SJSA1 (cell line): ENCODE results near the gene HYCC1. TPM values are rescaled to one million over a fixed set of nuclear protein-coding genes. Genes with fewer than 3 reads are reported as not detected.
"Not testable (repeated sequence)": the region's sequence is repeated elsewhere in the genome, so short reads cannot be mapped to it uniquely, and the experiment has no call there.

Source experiments
- DNase-seq, 2 experiments: peaks; one replicate each; pipeline ENCODE4 v3.0.0-alpha.2; 2015 to 2020; ENCODE audit warnings: low spot score in 2 of 2, low read depth in 1 of 2
- H3K27ac ChIP-seq: fragments of 250-450 bp; sonication (Bioruptor Pico); 2 replicates; pipeline ENCODE4 v1.5.1; 2020; ENCODE audit warnings: mild to moderate bottlenecking, moderate library complexity
- H3K27me3 ChIP-seq: fragments of 250-450 bp; sonication (Bioruptor Pico); replicated peaks from 2 replicates; pipeline ENCODE4 v1.5.1; 2020; ENCODE audit warnings: mild to moderate bottlenecking, moderate library complexity
- H3K36me3 ChIP-seq: fragments of 250-450 bp; sonication (Bioruptor Pico); 2 replicates; pipeline ENCODE4 v1.5.1; 2020; ENCODE audit warnings: mild to moderate bottlenecking
- H3K4me1 ChIP-seq: fragments of 250-450 bp; sonication (Bioruptor Pico); replicated peaks from 2 replicates; pipeline ENCODE4 v1.6.1; 2021; ENCODE audit warnings: mild to moderate bottlenecking
- H3K4me3 ChIP-seq: fragments of 250-450 bp; sonication (Bioruptor Pico); 2 replicates; pipeline ENCODE4 v1.5.1; 2020; ENCODE audit warnings: mild to moderate bottlenecking
- H3K9me3 ChIP-seq: fragments of 250-450 bp; sonication (Bioruptor Pico); replicated peaks from 2 replicates; pipeline ENCODE4 v1.5.1; 2020; ENCODE audit warnings: mild to moderate bottlenecking
- total RNA-seq: library from RNA; depleted of rRNA; stranded (reverse); fragments of >200 nt; shearing (Covaris generic); gene quantifications from 2 replicates; pipeline ENCODE4 v1.2.3, GENCODE V29; 2014; rRNA removed

HYCC1 gene
- total RNA-seq, 1 experiment from 2014 or later = 70.4 TPM

DNA sequence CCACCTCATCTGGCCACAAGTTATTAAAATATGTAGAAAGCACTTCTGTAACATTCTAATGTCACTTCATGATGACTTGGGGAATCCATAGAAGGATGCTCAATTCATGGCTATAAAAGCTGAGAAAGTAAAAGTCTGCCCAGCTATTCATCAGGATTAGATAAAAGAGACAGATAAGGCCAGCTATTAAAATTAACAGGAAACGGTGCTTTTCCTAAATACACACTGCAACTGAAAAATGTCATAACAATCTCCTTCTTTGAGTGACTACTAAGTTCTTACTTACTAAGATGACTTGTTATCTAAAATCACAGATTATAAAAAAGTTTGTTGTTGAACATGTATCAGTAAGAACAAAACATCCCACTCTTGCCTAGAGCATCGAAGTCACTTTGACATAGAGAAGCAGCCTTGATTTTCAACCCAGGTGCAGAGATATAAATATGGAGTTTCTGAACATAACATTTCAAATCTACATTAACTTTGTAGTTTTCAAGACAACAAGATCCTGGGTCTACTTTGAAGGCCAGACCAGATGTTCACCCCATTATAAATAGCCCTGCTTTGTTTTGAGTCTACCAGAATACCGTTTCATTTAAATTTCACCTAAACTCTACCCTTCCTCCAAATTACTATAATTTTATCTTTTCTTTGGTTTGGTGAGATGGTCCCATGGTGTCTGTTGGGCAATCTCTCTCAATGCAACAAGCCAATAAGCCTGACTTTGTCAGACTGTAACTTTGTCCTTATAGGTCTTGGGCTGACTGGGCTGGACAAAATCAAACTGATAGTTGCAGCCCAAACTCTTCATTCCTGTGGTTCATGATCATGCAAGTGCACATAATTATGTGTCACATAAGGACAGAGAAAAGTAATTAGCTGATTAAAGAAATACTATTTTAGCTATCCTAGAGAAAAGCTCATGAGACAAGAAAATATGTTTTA, 24.0 kb downstream of the HYCC1 start:
- Histone ChIP-seq H3K4me3 (no peak overlapping the region), H3K27me3 (no peaks in the 10 kb centered on the region), H3K36me3 (peaks cover 15% of the 10 kb centered on the region), H3K4me1 (peaks cover 17% of the 10 kb centered on the region), H3K9me3 (no peaks in the 10 kb centered on the region), H3K27ac (peak overlapping the region; percentile 18)
- DNase-seq = no peak

DNA sequence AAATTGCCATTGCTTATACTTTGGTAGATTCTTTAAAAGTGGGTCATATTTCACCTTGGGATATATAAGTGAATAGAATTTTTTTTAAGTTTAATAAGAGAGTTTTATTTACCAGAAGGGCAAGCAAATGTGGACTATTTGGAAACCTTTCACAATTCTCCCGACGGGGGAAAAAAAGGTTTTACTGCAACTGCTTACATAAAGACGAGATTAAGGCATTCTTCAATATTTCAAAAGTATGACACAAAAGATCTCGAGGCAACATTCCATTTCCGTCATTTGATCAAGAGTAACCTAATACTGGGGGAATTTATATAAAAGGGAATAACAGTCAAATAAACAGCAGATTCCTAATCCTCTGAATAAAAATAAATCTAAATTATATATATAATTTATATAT, 28.5 kb downstream of the HYCC1 start:
- Histone ChIP-seq H3K4me1 (peaks cover 16% of the 10 kb centered on the region), H3K27ac (no peak overlapping the region), H3K27me3 (no peaks in the 10 kb centered on the region), H3K9me3 (no peaks in the 10 kb centered on the region), H3K36me3 (peaks cover 22% of the 10 kb centered on the region), H3K4me3 (no peak overlapping the region)
- no peak for DNase-seq

DNA sequence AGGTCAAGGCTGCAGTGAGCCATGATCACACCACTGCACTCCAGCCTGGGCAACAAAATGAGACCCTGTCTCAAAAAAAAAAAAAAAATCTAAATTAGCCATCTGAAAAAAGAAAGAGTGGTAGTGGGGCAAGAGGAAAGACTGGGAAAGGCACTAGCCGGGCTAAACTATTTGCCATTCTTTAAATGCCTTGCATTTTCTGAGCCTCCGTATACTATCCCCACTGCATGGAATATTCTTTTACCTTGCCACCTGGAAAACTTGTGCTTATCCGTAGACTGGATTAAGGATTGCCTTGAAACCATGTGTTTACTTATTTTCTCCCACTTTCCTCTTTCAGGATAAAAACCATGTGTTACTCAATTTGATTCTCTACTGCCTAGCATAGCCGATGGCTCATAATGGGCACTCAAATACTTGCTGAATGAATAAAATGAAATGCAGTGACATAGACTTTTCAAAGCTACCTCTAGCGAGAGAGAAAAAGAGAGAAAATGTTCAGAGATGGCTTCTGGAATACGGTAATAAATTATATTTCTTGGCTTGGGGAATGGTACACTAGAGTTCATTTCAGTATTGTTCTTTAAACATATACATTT, 30.6 kb downstream of the HYCC1 start:
- DNase-seq = no peak
- no peak overlapping the region for H3K27ac ChIP-seq
- H3K27me3 ChIP-seq = no peaks in the 10 kb centered on the region
- H3K4me3 ChIP-seq = no peak overlapping the region
- peaks cover 14% of the 10 kb centered on the region for H3K4me1 ChIP-seq
- no peaks in the 10 kb centered on the region for H3K9me3 ChIP-seq
- H3K36me3 ChIP-seq = peaks cover 7% of the 10 kb centered on the region

- no peaks in the 10 kb centered on the region for H3K9me3 ChIP-seq
- peak in 1 of 2 experiments; percentile 23 for DNase-seq
- peaks cover 14% of the 10 kb centered on the region for H3K4me1 ChIP-seq
- peaks cover 30% of the 10 kb centered on the region for H3K36me3 ChIP-seq
- H3K4me3 ChIP-seq = no peak overlapping the region
- H3K27ac ChIP-seq = peak overlapping the region; percentile 27
- H3K27me3 ChIP-seq = no peaks in the 10 kb centered on the region
Measured at GRCh38 chr7:22980422-22980821, 33.5 kb downstream of the HYCC1 start.

GRCh38 chr7:22979861-22980260, 34.1 kb downstream of the HYCC1 start:
- no peak for DNase-seq
- Histone ChIP-seq H3K27me3 (no peaks in the 10 kb centered on the region), H3K4me1 (peaks cover 14% of the 10 kb centered on the region), H3K9me3 (no peaks in the 10 kb centered on the region), H3K36me3 (peaks cover 32% of the 10 kb centered on the region), H3K4me3 (no peak overlapping the region), H3K27ac (no peak overlapping the region)

- Histone ChIP-seq H3K36me3 (peaks cover 39% of the 10 kb centered on the region), H3K4me1 (peaks cover 14% of the 10 kb centered on the region), H3K9me3 (no peaks in the 10 kb centered on the region), H3K4me3 (no peak overlapping the region), H3K27ac (no peak overlapping the region), H3K27me3 (no peaks in the 10 kb centered on the region)
- no peak for DNase-seq
Measured at GRCh38 chr7:22979251-22979650, 34.7 kb downstream of the HYCC1 start.

- not testable (repeated sequence) for H3K9me3 ChIP-seq, DNase-seq, H3K27me3 ChIP-seq, H3K4me1 ChIP-seq, H3K4me3 ChIP-seq, H3K27ac ChIP-seq
- H3K36me3 ChIP-seq = peaks cover 51% of the 10 kb centered on the region
Measured at GRCh38 chr7:22974636-22975035, 39.3 kb downstream of the HYCC1 start.

DNA sequence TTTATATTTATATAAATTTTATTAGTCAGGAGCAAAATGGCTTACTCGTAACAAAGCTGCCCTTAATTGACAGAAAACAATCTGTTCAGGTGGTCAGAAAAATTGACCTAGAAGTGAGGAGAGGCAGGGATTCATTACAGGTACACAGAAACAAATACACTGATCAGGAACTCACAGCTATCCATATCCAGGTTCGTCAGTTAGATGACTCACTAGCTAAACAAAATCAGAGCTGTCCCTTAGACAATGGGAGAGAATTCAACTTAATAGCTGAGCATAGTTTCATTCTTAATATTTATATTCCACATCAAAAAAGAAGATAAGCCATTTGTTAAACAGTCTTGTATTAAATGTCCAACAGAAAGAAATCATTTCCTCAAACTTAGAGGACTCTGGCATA, 41.7 kb downstream of the HYCC1 start:
- H3K27ac ChIP-seq = no peak overlapping the region
- no peaks in the 10 kb centered on the region for H3K9me3 ChIP-seq
- H3K4me3 ChIP-seq = no peak overlapping the region
- H3K27me3 ChIP-seq = no peaks in the 10 kb centered on the region
- H3K36me3 ChIP-seq = peaks cover 50% of the 10 kb centered on the region
- DNase-seq = no peak
- H3K4me1 ChIP-seq = no peaks in the 10 kb centered on the region

- DNase-seq = no peak
- Histone ChIP-seq H3K27ac (no peak overlapping the region), H3K36me3 (peaks cover 28% of the 10 kb centered on the region), H3K27me3 (no peaks in the 10 kb centered on the region), H3K9me3 (no peaks in the 10 kb centered on the region), H3K4me1 (no peaks in the 10 kb centered on the region), H3K4me3 (no peak overlapping the region)
Measured at GRCh38 chr7:22969010-22969431, 44.9 kb downstream of the HYCC1 start.

Other genes with a start within 250 kb of the HYCC1 start
- 141 and 226 TPM in 2 replicates for gene TOMM7, start 191.3 kb downstream of the HYCC1 start, total RNA-seq
- gene KLHL7, start 91.7 kb upstream of the HYCC1 start, total RNA-seq = 25.0 and 33.2 TPM in 2 replicates
- gene NUP42, start 167.9 kb upstream of the HYCC1 start, total RNA-seq = 41.7 and 56.2 TPM in 2 replicates
- 0.75 and 1.1 TPM in 2 replicates for gene GPNMB, start 232.6 kb upstream of the HYCC1 start, total RNA-seq